ENCODE results near the gene PROM2. TPM values are rescaled to one million over a fixed set of nuclear protein-coding genes. Genes with fewer than 3 reads are reported as not detected.

PROM2 gene
- total RNA-seq, 2 experiments from 2014 or later, result 0.60 to 0.73 TPM

GRCh38 chr2:95309599-95309998 is 35.4 kb downstream of the PROM2 start:
- ChIA-PET CTCF (no interaction called here), POLR2A (no interaction called here)
- peaks cover 0 to 8% of the 10 kb centered on the region in 2 experiments for H3K9me3 ChIP-seq (ENCODE audit: control insufficient read depth in 1 of 2, insufficient read depth in 1 of 2, low read length in 2 of 2)
- H3K9me3 Mint-ChIP-seq, result no peaks in the 10 kb centered on the region
- H3K4me1 ChIP-seq (ENCODE audit: insufficient read depth, low read length), result no peaks in the 10 kb centered on the region
- TF ChIP-seq CTCF (IDR thresholded peaks at IDR 0.05), result no peak
- H3K36me3 ChIP-seq (ENCODE audit: insufficient read depth, low read length), result no peaks in the 10 kb centered on the region
- DNase-seq (no peak), ATAC-seq (ENCODE audit: poor library complexity) (no peak)
- H3K4me3 Mint-ChIP-seq, result no peak overlapping the region
- no peaks in the 10 kb centered on the region for H3K27me3 Mint-ChIP-seq
- H3K27ac ChIP-seq (ENCODE audit: low read depth in 1 of 2, low read length in 2 of 2), result no peak overlapping the region
- H3K4me3 ChIP-seq (ENCODE audit: low read length), result no peak overlapping the region
- H3K27me3 ChIP-seq (ENCODE audit: control insufficient read depth in 1 of 2, insufficient read depth in 2 of 2, low read length in 2 of 2), result no peaks in the 10 kb centered on the region
- no peaks in the 10 kb centered on the region for H3K4me1 Mint-ChIP-seq (ENCODE audit: low read depth)
- intact Hi-C loops (cut with DNase I, micrococcal nuclease), result no loop called here
- H3K36me3 Mint-ChIP-seq (ENCODE audit: low read depth), result no peaks in the 10 kb centered on the region
- no peak overlapping the region for H3K27ac Mint-ChIP-seq

DNA sequence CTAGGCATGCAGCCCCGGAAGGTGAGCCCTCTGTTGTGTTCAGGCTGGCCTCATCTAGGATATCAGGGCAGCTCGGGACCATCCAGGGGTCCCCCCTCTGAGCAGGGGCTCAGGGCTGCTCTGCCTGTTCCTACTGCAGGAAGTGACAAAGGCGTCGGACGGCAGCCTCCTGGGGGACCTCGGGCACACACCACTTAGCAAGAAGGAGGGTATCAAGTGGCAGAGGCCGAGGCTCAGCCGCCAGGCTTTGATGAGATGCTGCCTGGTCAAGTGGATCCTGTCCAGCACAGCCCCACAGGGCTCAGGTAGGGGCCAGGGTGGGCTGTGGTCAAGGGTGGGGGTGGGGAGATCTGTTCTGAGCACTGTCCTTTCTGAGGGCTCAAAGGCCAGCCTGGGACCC is 36.0 kb downstream of the PROM2 start:
- DNase-seq (no peak), ATAC-seq (ENCODE audit: poor library complexity) (no peak)
- Mint-ChIP-seq H3K27me3 (peaks cover 4% of the 10 kb centered on the region), H3K4me3 (no peak overlapping the region), H3K27ac (no peak overlapping the region), H3K36me3 (ENCODE audit: low read depth) (no peaks in the 10 kb centered on the region), H3K9me3 (no peaks in the 10 kb centered on the region), H3K4me1 (ENCODE audit: low read depth) (no peaks in the 10 kb centered on the region)
- no peaks in the 10 kb centered on the region for H3K27me3 ChIP-seq (ENCODE audit: control insufficient read depth in 1 of 2, insufficient read depth in 2 of 2, low read length in 2 of 2)
- H3K4me1 ChIP-seq (ENCODE audit: insufficient read depth, low read length), result no peaks in the 10 kb centered on the region
- H3K9me3 ChIP-seq (ENCODE audit: control insufficient read depth in 1 of 2, insufficient read depth in 1 of 2, low read length in 2 of 2), result peaks cover 0 to 8% of the 10 kb centered on the region in 2 experiments
- no peak overlapping the region for H3K4me3 ChIP-seq (ENCODE audit: low read length)
- ChIA-PET POLR2A (no interaction called here), CTCF (no interaction called here)
- H3K36me3 ChIP-seq (ENCODE audit: insufficient read depth, low read length), result no peaks in the 10 kb centered on the region
- H3K27ac ChIP-seq (ENCODE audit: low read depth in 1 of 2, low read length in 2 of 2), result no peak overlapping the region
- no peak for TF ChIP-seq CTCF (IDR thresholded peaks at IDR 0.05)
- intact Hi-C loops (cut with DNase I, micrococcal nuclease), result no loop called here

GRCh38 chr2:95310651-95311050 is 36.4 kb downstream of the PROM2 start:
- Histone ChIP-seq H3K27me3 (ENCODE audit: control insufficient read depth in 1 of 2, insufficient read depth in 2 of 2, low read length in 2 of 2) (no peaks in the 10 kb centered on the region), H3K9me3 (ENCODE audit: control insufficient read depth in 1 of 2, insufficient read depth in 1 of 2, low read length in 2 of 2) (peaks cover 0 to 8% of the 10 kb centered on the region in 2 experiments), H3K27ac (ENCODE audit: low read depth in 1 of 2, low read length in 2 of 2) (no peak overlapping the region), H3K36me3 (ENCODE audit: insufficient read depth, low read length) (no peaks in the 10 kb centered on the region), H3K4me3 (ENCODE audit: low read length) (no peak overlapping the region), H3K4me1 (ENCODE audit: insufficient read depth, low read length) (no peaks in the 10 kb centered on the region)
- no peak overlapping the region for H3K4me3 Mint-ChIP-seq
- H3K27me3 Mint-ChIP-seq, result peaks cover 4% of the 10 kb centered on the region
- intact Hi-C loops (cut with DNase I, micrococcal nuclease), result no loop called here
- no peak overlapping the region for H3K27ac Mint-ChIP-seq
- no peaks in the 10 kb centered on the region for H3K4me1 Mint-ChIP-seq (ENCODE audit: low read depth)
- ChIA-PET CTCF (no interaction called here), POLR2A (no interaction called here)
- no peaks in the 10 kb centered on the region for H3K9me3 Mint-ChIP-seq
- DNase-seq (no peak), ATAC-seq (ENCODE audit: poor library complexity) (no peak)
- no peak for TF ChIP-seq CTCF (IDR thresholded peaks at IDR 0.05)
- no peaks in the 10 kb centered on the region for H3K36me3 Mint-ChIP-seq (ENCODE audit: low read depth)
